G401.6 (cell line): Measurements from ENCODE around the gene AGAP3.

Source experiments
- FAIRE-seq: peaks from 2 replicates; lab custom pipeline; 2012; peaks lifted over from hg19 to GRCh38; lab: Jason Lieb, UNC

The AGAP3 gene

GRCh38 chr7:151137076-151137675 lies 50.9 kb downstream of the AGAP3 start:
- FAIRE-seq = no peak

GRCh38 chr7:151137791-151138152 lies 51.5 kb downstream of the AGAP3 start:
- no peak for FAIRE-seq

- FAIRE-seq = no peak
These were observed 52.0 kb downstream of the AGAP3 start for GRCh38 chr7:151138153-151138851.

GRCh38 chr7:151139071-151139790 lies 53.0 kb downstream of the AGAP3 start:
- FAIRE-seq = no peak

- FAIRE-seq = no peak
These were observed 53.5 kb downstream of the AGAP3 start for GRCh38 chr7:151139791-151140190.

- FAIRE-seq = no peak
These were observed 54.6 kb downstream of the AGAP3 start for GRCh38 chr7:151140826-151141225.

- FAIRE-seq = no peak
These were observed 55.1 kb downstream of the AGAP3 start for GRCh38 chr7:151141311-151141854.

GRCh38 chr7:151141855-151142685 lies 55.8 kb downstream of the AGAP3 start:
- FAIRE-seq = no peak

- no peak for FAIRE-seq
These were observed 56.4 kb downstream of the AGAP3 start for GRCh38 chr7:151142686-151143040.

- FAIRE-seq = no peak
These were observed 57.2 kb downstream of the AGAP3 start for GRCh38 chr7:151143261-151144015.

GRCh38 chr7:151144387-151144786 lies 58.1 kb downstream of the AGAP3 start:
- no peak for FAIRE-seq

GRCh38 chr7:151146761-151147160 lies 60.5 kb downstream of the AGAP3 start:
- FAIRE-seq = no peak

- FAIRE-seq = no peak
These were observed 62.3 kb downstream of the AGAP3 start for GRCh38 chr7:151148319-151149259.

- FAIRE-seq = no peak
These were observed 64.1 kb downstream of the AGAP3 start for GRCh38 chr7:151150388-151150787.

- FAIRE-seq = no peak
These were observed 66.6 kb downstream of the AGAP3 start for GRCh38 chr7:151152643-151153513.

- FAIRE-seq = no peak
These were observed 71.5 kb downstream of the AGAP3 start for GRCh38 chr7:151157645-151158329.

- no peak for FAIRE-seq
These were observed 75.5 kb downstream of the AGAP3 start for GRCh38 chr7:151161757-151162156.

GRCh38 chr7:151166629-151167196 lies 80.4 kb downstream of the AGAP3 start:
- no peak for FAIRE-seq
